OCI-LY1 (cell line): ENCODE data around the gene GOSR1.
"Not testable (repeated sequence)": the region's sequence is repeated elsewhere in the genome, so short reads cannot be mapped to it uniquely, and the experiment has no call there.

Experiments used
- H2AFZ ChIP-seq: fragments of 200-600 bp; sonication (generic), shearing (Covaris generic); 2 replicates; pipeline ENCODE4 v1.6.0; 2014; ENCODE audit warnings: antibody characterized with exemption, mild to moderate bottlenecking, low read length
- H3F3A ChIP-seq: fragments of 200-600 bp; sonication (generic), shearing (Covaris generic); 2 replicates; pipeline ENCODE4 v1.6.0; 2014; ENCODE audit warnings: mild to moderate bottlenecking, antibody characterized with exemption, low read length, moderate library complexity; ENCODE audit not compliant: insufficient read depth
- H3K27ac ChIP-seq: fragments of 200-600 bp; sonication (generic); 2 replicates; pipeline ENCODE4 v1.5.1; 2014; ENCODE audit warnings: low read length, mixed run types, mild to moderate bottlenecking, low read depth; ENCODE audit not compliant: poor library complexity, severe bottlenecking
- H3K27me3 ChIP-seq: fragments of 200-600 bp; sonication (generic); 2 replicates; pipeline ENCODE4 v1.6.0; 2014; ENCODE audit warnings: antibody characterized with exemption, mild to moderate bottlenecking, low read length, moderate library complexity; ENCODE audit not compliant: insufficient read depth
- H3K36me3 ChIP-seq: fragments of 200-600 bp; sonication (generic); 2 replicates; pipeline ENCODE4 v1.6.1; 2014; ENCODE audit warnings: mild to moderate bottlenecking, antibody characterized with exemption, low read length, moderate library complexity, mixed read lengths; ENCODE audit not compliant: insufficient read depth
- H3K4me1 ChIP-seq: fragments of 200-600 bp; sonication (generic); 2 replicates; pipeline ENCODE4 v1.5.1; 2014; ENCODE audit warnings: mild to moderate bottlenecking, low read length, moderate library complexity; ENCODE audit not compliant: insufficient read depth, severe bottlenecking
- H3K4me2 ChIP-seq: fragments of 200-600 bp; sonication (generic), shearing (Covaris generic); 2 replicates; pipeline ENCODE4 v1.6.1; 2014; ENCODE audit warnings: low read length
- H3K4me3 ChIP-seq: fragments of 200-600 bp; sonication (generic); 2 replicates; pipeline ENCODE4 v1.5.1; 2014; ENCODE audit warnings: low read length, low read depth, mild to moderate bottlenecking, mixed read lengths; ENCODE audit not compliant: poor library complexity, severe bottlenecking
- H3K79me2 ChIP-seq: fragments of 200-600 bp; shearing (Covaris generic); 2 replicates; pipeline ENCODE4 v1.6.1; 2016; ENCODE audit warnings: mixed run types, low read length, mixed read lengths; ENCODE audit not compliant: insufficient read depth
- H3K9ac ChIP-seq: fragments of 200-600 bp; sonication (generic), shearing (Covaris generic); 2 replicates; pipeline ENCODE4 v1.6.1; 2014; ENCODE audit warnings: mild to moderate bottlenecking, low read length, mixed read lengths
- H3K9me2 ChIP-seq: fragments of 200-600 bp; sonication (generic), shearing (Covaris generic); 2 replicates; pipeline ENCODE4 v1.6.1; 2014; ENCODE audit warnings: low read depth, mild to moderate bottlenecking, low read length, mixed read lengths
- H3K9me3 ChIP-seq: fragments of 200-600 bp; shearing (Covaris generic); 2 replicates; pipeline ENCODE4 v1.6.1; 2014; ENCODE audit warnings: low read length, mixed read lengths
- H4K20me1 ChIP-seq: fragments of 200-600 bp; sonication (generic), shearing (Covaris generic); 2 replicates; pipeline ENCODE4 v1.6.0; 2016; ENCODE audit warnings: mild to moderate bottlenecking, low read length; ENCODE audit not compliant: insufficient read depth
- CTCF ChIP-seq: fragments of 200-600 bp; sonication (generic), shearing (Covaris generic); IDR thresholded peaks from 2 replicates; pipeline ENCODE4 v1.5.1; 2017; ENCODE audit warnings: mild to moderate bottlenecking, antibody characterized with exemption, low read length, moderate library complexity, mixed read lengths
- EZH2 ChIP-seq: fragments of 200-600 bp; sonication (generic), shearing (Covaris generic); IDR thresholded peaks from 2 replicates; pipeline ENCODE4 v1.8.0; 2017; ENCODE audit warnings: borderline replicate concordance, mixed run types, mild to moderate bottlenecking, antibody characterized with exemption, low read length, moderate library complexity, mixed read lengths

Gene GOSR1

DNA sequence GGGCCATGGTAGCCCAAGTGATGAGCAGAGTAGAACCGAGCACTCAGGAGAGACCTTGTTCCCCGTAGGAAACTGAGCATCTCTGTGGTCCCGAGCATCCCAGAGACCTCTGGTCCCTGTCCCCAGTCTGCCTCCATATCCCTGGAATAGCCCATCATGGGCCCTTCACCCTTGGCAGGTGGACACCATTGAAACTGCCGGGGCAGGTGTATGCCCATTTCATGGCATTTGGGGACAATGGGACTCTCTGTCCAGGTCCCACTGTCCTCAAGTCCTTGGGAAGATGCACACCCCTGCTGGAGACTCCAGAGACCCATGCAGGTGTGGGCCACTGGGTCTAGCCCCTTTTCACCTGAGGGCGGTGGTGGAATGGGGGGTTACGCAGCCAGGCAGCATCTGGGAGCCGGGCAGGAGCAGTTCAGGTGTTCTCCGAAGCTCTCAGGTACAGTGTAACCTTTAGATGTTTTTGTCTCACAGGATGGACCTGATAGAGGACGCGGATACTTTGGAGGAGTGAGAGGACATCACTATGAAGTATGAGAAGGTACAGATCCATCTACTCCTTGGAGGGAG is 75.9 kb downstream of the GOSR1 start:
- no peaks in the 10 kb centered on the region for H3F3A ChIP-seq
- H3K4me2 ChIP-seq: no peak overlapping the region
- no peaks in the 10 kb centered on the region for H3K79me2 ChIP-seq
- TF ChIP-seq EZH2 (no peak), CTCF (no peak)
- no peaks in the 10 kb centered on the region for H3K36me3 ChIP-seq
- peaks cover 11% of the 10 kb centered on the region for H3K4me1 ChIP-seq
- H3K9me3 ChIP-seq: no peaks in the 10 kb centered on the region
- H4K20me1 ChIP-seq: no peaks in the 10 kb centered on the region
- H3K27ac ChIP-seq: no peak overlapping the region
- 0 out of 2 replicates have a peak, but pooled peaks cover 9% of the 10 kb centered on the region for H3K27me3 ChIP-seq
- no peak overlapping the region for H3K4me3 ChIP-seq
- no peak overlapping the region for H2AFZ ChIP-seq
- no peaks in the 10 kb centered on the region for H3K9me2 ChIP-seq
- H3K9ac ChIP-seq: no peak overlapping the region

GRCh38 chr17:30553823-30554440 is 76.7 kb downstream of the GOSR1 start:
- not testable (repeated sequence) for H2AFZ ChIP-seq, H3K9ac ChIP-seq, H3K27me3 ChIP-seq, H3K9me3 ChIP-seq, H3K27ac ChIP-seq, H3F3A ChIP-seq, H3K4me2 ChIP-seq, H4K20me1 ChIP-seq, H3K36me3 ChIP-seq, H3K4me3 ChIP-seq, H3K9me2 ChIP-seq, H3K79me2 ChIP-seq
- peaks cover 11% of the 10 kb centered on the region for H3K4me1 ChIP-seq

- no peak overlapping the region for H2AFZ ChIP-seq
- H4K20me1 ChIP-seq: no peaks in the 10 kb centered on the region
- no peak for TF ChIP-seq EZH2
- peak; percentile 52; the same call in 1 of the 2 replicates for TF ChIP-seq CTCF
- no peak overlapping the region for H3K4me3 ChIP-seq
- H3K9me2 ChIP-seq: no peaks in the 10 kb centered on the region
- H3F3A ChIP-seq: no peaks in the 10 kb centered on the region
- no peaks in the 10 kb centered on the region for H3K9me3 ChIP-seq
- H3K79me2 ChIP-seq: no peaks in the 10 kb centered on the region
- H3K36me3 ChIP-seq: no peaks in the 10 kb centered on the region
- no peak overlapping the region for H3K4me2 ChIP-seq
- H3K27ac ChIP-seq: no peak overlapping the region
- peaks cover 11% of the 10 kb centered on the region for H3K4me1 ChIP-seq
- H3K9ac ChIP-seq: no peak overlapping the region
- H3K27me3 ChIP-seq: 0 out of 2 replicates have a peak, but pooled peaks cover 4% of the 10 kb centered on the region
Measured at GRCh38 chr17:30554839-30555751, 77.9 kb downstream of the GOSR1 start.
